ENCODE measurements around the gene ADRB2. TPM values are rescaled to one million over a fixed set of nuclear protein-coding genes. Genes with fewer than 3 reads are reported as not detected.

ADRB2 gene
- total RNA-seq, 1 donor from 2014 or later = 0.36 TPM

GRCh38 chr5:148833925-148834324 lies 7.5 kb downstream of the ADRB2 start:
- H3K9me3 Mint-ChIP-seq (ENCODE audit: unreplicated experiment) = no peaks in the 10 kb centered on the region
- no peak for DNase-seq (ENCODE audit: low spot score)
- no peak overlapping the region for H3K4me3 Mint-ChIP-seq (ENCODE audit: unreplicated experiment)
- TF ChIP-seq CTCF (IDR thresholded peaks at IDR 0.05; ENCODE audit: unreplicated experiment) = no peak
- H3K36me3 Mint-ChIP-seq (ENCODE audit: low read depth, unreplicated experiment) = no peaks in the 10 kb centered on the region
- H3K27me3 Mint-ChIP-seq (ENCODE audit: unreplicated experiment) = peaks cover 1% of the 10 kb centered on the region
- no peak overlapping the region for H3K27ac Mint-ChIP-seq (ENCODE audit: unreplicated experiment)
- H3K4me1 Mint-ChIP-seq (ENCODE audit: unreplicated experiment) = peaks cover 4% of the 10 kb centered on the region

- peaks cover 4% of the 10 kb centered on the region for H3K4me1 Mint-ChIP-seq (ENCODE audit: unreplicated experiment)
Measured at GRCh38 chr5:148834689-148835088, 8.3 kb downstream of the ADRB2 start.

GRCh38 chr5:148836272-148837250 lies 10.2 kb downstream of the ADRB2 start:
- no peak for DNase-seq (ENCODE audit: low spot score)
- no peak overlapping the region for H3K4me3 Mint-ChIP-seq (ENCODE audit: unreplicated experiment)
- H3K36me3 Mint-ChIP-seq (ENCODE audit: low read depth, unreplicated experiment) = no peaks in the 10 kb centered on the region
- peaks cover 1% of the 10 kb centered on the region for H3K27me3 Mint-ChIP-seq (ENCODE audit: unreplicated experiment)
- TF ChIP-seq CTCF (IDR thresholded peaks at IDR 0.05; ENCODE audit: unreplicated experiment) = no peak
- no peaks in the 10 kb centered on the region for H3K9me3 Mint-ChIP-seq (ENCODE audit: unreplicated experiment)
- H3K4me1 Mint-ChIP-seq (ENCODE audit: unreplicated experiment) = peaks cover 4% of the 10 kb centered on the region
- no peak overlapping the region for H3K27ac Mint-ChIP-seq (ENCODE audit: unreplicated experiment)

More at GRCh38 chr5:148834689-148835088, 8.3 kb downstream of the ADRB2 start:
- Mint-ChIP-seq H3K27ac (ENCODE audit: unreplicated experiment) (no peak overlapping the region), H3K36me3 (ENCODE audit: low read depth, unreplicated experiment) (no peaks in the 10 kb centered on the region), H3K9me3 (ENCODE audit: unreplicated experiment) (no peaks in the 10 kb centered on the region), H3K27me3 (ENCODE audit: unreplicated experiment) (peaks cover 1% of the 10 kb centered on the region), H3K4me3 (ENCODE audit: unreplicated experiment) (no peak overlapping the region)
- no peak for DNase-seq (ENCODE audit: low spot score)
- TF ChIP-seq CTCF (IDR thresholded peaks at IDR 0.05; ENCODE audit: unreplicated experiment) = no peak

- H3K36me3 Mint-ChIP-seq (ENCODE audit: low read depth, unreplicated experiment) = no peaks in the 10 kb centered on the region
- H3K27me3 Mint-ChIP-seq (ENCODE audit: unreplicated experiment) = peaks cover 1% of the 10 kb centered on the region
- no peak overlapping the region for H3K27ac Mint-ChIP-seq (ENCODE audit: unreplicated experiment)
- TF ChIP-seq CTCF (IDR thresholded peaks at IDR 0.05; ENCODE audit: unreplicated experiment) = no peak
- no peak for DNase-seq (ENCODE audit: low spot score)
- peaks cover 4% of the 10 kb centered on the region for H3K4me1 Mint-ChIP-seq (ENCODE audit: unreplicated experiment)
- no peak overlapping the region for H3K4me3 Mint-ChIP-seq (ENCODE audit: unreplicated experiment)
- H3K9me3 Mint-ChIP-seq (ENCODE audit: unreplicated experiment) = no peaks in the 10 kb centered on the region
Measured at GRCh38 chr5:148837383-148837782, 11.0 kb downstream of the ADRB2 start.

- H3K27ac Mint-ChIP-seq (ENCODE audit: unreplicated experiment) = no peak overlapping the region
- no peaks in the 10 kb centered on the region for H3K36me3 Mint-ChIP-seq (ENCODE audit: low read depth, unreplicated experiment)
- DNase-seq (ENCODE audit: low spot score) = no peak
- no peak for TF ChIP-seq CTCF (IDR thresholded peaks at IDR 0.05; ENCODE audit: unreplicated experiment)
- no peaks in the 10 kb centered on the region for H3K9me3 Mint-ChIP-seq (ENCODE audit: unreplicated experiment)
- peaks cover 1% of the 10 kb centered on the region for H3K27me3 Mint-ChIP-seq (ENCODE audit: unreplicated experiment)
- no peaks in the 10 kb centered on the region for H3K4me1 Mint-ChIP-seq (ENCODE audit: unreplicated experiment)
- H3K4me3 Mint-ChIP-seq (ENCODE audit: unreplicated experiment) = no peak overlapping the region
Measured at GRCh38 chr5:148838357-148838756, 11.9 kb downstream of the ADRB2 start.
